HTERT RPE-1 (cell line): Measurements from ENCODE around the gene BCAS3.

Source experiments
- in situ Hi-C: fragments of 300-500 bp; cut with MboI; formaldehyde crosslinking; loops from 4 replicates; pipeline ENCODE4 v1.14.3; 2020; ENCODE audit warnings: low sequenced_read_pairs

BCAS3 gene

DNA sequence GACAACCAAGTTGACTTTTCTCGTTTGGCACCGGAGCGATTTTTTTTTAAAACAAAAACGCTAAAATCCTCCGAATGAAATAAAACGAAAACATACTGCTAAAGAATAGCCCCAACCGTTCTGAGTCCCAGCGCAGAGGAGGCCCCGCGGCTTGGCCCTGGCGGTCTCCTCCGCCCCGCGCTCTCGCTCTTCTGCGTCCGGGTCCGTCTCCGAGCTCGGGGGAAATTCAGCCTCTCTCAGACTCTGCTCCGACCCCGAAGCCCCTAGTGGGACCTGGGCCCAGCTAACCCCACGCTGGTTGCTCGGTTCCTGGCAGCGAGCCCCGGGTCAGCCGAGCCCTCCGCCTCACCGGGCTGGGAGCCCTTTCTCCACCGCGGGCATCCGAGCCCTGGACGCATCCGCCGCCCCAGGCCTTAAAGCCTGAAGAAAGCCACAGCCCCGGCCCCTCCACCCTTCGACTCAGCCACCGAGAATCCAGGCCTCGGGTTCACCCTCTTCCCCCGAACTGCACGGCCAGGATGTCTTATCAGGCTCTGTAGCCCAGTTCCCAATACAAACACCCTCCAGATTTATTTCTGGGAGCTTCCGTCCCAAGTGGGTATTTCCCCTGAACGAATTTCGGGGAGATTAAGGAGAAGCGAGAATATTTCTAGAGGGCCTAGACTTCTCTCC lies 723.2 kb downstream of the BCAS3 start:
- in situ Hi-C loops, result no loop called here

DNA sequence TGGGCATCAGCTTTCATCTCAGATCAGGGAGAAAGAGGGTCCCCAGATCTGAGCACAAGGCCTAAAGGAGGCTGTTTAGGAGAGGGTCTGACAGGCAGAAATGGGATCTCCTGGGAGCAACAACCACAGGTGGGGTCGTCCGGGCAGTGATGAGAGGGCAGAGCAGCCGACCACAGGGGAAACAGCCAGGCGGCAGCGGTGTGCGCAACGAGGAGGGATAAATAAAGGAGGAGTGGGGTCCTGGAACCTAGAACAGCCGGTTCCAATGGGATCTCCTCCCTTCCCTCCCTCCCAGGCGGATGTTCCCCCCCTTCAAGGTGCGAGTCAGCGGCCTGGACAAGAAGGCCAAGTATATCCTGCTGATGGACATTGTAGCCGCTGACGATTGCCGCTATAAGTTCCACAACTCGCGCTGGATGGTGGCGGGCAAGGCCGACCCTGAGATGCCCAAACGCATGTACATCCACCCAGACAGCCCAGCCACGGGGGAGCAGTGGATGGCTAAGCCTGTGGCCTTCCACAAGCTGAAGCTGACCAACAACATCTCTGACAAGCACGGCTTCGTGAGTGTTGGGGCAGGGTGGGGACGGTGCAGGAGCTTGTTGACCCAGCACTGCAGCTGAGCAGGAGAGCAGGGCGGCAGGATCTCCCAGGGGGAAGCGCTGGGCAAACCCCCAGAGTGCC lies 723.9 kb downstream of the BCAS3 start:
- in situ Hi-C loops, result no loop called here

GRCh38 chr17:61402073-61402541 lies 724.5 kb downstream of the BCAS3 start:
- in situ Hi-C loops, result no loop called here

DNA sequence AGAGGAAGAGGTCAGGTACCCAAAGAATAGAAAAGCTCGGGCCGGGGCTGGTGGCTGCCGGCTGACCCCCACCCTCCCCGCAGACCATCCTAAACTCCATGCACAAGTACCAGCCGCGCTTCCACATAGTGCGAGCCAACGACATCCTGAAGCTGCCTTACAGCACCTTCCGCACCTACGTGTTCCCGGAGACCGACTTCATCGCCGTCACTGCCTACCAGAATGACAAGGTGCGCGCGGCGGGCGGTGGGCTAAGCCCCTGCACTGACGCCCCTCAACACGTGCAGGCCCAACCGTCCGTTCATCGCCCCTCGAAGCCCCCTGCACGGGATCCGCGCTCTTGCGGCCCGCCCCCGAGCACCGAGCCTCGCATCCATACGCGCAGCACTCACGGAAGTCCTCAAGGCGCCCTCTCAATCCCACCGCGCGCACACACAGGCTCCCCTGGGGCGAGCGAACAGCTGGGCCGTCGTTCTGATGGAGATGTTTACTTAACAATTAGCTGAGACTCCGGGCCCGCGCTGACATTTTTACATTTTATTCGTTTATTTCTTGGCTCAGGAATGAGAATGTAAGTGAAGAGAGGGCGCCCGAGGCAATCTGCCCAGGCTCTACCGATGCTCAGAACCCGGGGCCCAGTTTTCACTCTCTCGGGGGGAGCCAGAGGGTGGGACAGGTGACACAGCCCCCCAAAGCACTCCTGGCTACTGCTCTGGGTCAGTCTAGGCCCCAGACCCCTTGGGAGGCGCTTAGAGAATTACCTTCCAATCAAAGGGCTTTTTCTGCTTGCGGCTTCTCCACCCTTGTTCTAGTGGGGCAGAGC lies 725.5 kb downstream of the BCAS3 start:
- in situ Hi-C loops, result no loop called here

DNA sequence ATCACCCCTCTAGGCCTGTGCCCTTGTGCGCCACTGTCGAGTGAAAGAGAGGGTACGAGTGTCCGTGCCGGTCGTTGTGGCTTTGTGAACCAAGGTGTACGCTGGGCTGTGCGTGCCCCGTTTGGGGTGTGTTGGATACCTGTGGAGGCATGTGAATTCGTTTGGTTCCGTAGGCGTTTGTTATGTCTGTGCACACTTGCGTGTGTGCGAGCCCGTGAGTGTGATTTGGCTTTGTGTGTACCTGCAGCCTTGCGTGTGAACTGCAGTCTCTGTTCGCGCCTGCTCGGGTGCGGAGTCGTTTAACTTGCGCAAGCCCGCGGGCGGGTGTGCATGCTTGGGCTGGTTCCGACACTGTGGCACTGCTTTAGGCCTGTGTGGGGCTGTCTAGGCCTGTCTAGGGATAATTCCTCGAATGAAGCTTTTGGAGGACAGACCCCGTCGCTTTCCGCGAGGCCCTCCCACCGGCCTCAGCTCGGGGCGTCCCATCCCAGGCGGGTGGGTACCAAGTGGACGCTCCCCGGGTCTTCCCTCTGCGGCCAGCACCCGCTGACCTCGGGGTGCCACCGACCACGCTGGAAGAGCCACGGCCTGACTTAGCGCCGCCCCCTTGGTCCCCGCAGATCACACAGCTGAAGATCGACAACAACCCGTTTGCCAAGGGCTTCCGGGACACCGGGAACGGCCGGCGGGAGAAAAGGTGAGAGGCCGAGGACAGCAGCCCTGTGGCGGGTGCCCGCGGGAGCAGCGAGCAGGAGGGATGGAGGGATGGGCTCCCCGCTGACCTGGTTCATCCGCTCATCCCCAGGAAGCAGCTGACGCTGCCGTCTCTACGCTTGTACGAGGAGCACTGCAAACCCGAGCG lies 726.4 kb downstream of the BCAS3 start:
- in situ Hi-C loops, result no loop called here

GRCh38 chr17:61404663-61404912 lies 726.9 kb downstream of the BCAS3 start:
- in situ Hi-C loops, result no loop called here

GRCh38 chr17:61404913-61405685 lies 727.4 kb downstream of the BCAS3 start:
- in situ Hi-C loops, result no loop called here

GRCh38 chr17:61405686-61406536 lies 728.3 kb downstream of the BCAS3 start:
- in situ Hi-C loops, result no loop called here

DNA sequence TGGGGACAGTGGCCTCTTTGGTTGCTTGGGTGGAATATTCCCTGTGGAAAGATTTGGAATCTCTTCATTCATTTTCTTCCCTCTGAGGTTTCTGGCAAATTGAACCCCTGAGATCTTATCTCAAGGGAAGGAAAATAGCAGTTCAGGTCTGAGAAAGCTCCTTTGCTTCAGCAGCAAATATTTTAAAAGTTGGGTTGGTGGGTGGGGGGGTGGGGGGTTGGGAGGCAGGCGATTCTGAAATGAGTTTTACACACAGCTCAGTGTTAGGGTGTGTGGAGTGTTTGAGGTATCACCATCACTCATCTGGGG lies 728.8 kb downstream of the BCAS3 start:
- in situ Hi-C loops, result no loop called here

DNA sequence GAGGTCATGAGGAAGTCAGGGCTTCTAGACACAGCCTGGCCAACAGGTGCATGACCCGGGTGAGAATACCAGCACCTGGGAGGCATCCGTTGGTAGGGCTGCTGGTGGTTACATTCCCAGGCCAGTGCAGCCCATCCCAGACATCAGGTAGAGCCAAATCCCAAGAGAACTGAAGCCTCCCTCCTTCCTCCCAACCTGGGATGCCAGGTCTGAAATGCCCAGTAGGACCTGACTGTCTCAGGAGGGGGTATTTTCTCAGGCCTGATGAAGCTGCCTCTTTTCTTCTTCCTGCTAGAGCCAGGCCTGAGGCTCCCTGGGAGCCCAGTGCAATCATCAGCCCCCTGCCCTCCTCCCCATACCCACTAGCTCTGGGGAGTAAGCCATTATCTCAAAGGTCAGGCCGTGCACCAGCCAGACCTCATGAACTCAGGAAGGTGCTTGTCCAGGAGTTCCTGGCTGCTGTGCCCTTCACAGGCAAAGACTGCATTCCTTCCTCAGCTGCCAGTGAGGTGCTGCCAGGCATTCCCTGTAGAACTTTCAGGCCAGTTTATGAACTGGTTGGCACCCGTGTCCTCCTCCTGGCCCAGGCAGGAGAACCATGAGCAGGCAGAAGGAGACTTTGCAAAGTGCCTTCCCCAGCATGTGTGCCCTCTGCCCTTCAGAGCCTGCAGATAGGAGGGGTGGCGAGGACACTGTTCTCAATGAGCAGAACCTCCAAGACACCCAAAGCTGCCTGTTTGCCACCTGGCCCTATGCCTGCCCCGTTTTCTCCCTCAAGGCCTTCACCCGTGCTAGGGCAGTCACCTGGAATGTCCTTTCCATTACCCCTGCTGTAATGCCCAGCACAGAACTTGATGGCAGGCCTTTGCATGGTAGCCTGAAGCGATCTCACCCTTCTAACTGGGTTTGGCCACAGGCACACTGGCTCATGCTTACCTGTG lies 729.6 kb downstream of the BCAS3 start:
- in situ Hi-C loops, result no loop called here

GRCh38 chr17:61408151-61409041 lies 730.7 kb downstream of the BCAS3 start:
- in situ Hi-C loops, result no loop called here

GRCh38 chr17:61409301-61410112 lies 731.9 kb downstream of the BCAS3 start:
- in situ Hi-C loops, result no loop called here

DNA sequence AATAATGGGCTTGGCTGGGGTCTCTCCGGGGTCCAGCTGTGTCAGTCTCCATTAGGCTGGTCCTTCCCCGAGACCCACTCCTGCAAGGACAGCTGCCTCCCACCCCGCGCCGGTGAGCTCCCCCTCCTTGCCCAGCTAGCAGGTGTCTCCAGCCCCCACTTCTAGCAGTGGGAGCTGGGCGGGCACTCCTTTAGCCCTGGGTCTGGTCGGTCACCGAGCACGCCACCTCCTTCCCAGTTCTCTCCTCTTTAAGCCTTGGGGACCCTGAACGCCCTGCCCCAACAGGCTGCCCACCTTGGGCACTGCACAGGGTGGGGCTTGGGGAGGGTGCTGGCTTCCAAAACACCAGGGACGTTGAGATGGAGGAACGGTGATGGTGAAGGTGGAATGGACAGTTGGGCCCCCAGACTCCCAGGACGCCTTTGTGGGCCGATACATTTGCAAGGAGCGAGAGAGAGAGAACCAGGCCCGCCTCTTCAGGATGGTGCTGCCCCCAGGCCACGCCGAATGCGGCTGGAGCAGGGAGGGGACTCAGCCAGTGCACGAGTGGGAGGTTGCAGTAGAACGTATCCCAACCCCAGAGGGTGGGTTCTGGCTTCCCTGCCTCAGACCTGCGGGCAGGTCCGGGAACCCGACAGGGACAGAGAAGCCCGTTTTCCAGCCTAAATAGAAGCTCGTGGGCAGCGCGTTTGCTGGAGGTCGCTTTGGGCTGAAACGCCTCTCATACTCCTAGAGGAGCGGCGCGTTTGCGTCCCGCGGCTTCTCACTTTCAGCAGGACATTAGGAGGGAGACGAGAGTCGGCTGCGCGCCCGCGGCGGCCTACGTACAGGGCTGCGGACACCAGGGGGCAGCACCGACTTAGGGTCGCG lies 732.7 kb downstream of the BCAS3 start:
- in situ Hi-C loops, result no loop called here

GRCh38 chr17:61411011-61411260 lies 733.3 kb downstream of the BCAS3 start:
- in situ Hi-C loops, result no loop called here

GRCh38 chr17:61411261-61412142 lies 733.9 kb downstream of the BCAS3 start:
- in situ Hi-C loops, result no loop called here
